MCF 10A (cell line): Measurements from ENCODE around the gene AGBL1. TPM values are rescaled to one million over a fixed set of nuclear protein-coding genes. Genes with fewer than 3 reads are reported as not detected.

Experiments
- BruUV-seq: library from RNA; stranded (reverse); fragments of 400-500 nt; replicated peaks from 2 replicates; lab custom pipeline; 2021; lab: Mats Ljungman, UMichigan
- CTCF ChIA-PET: fragments of 300-600 bp; sonication (Branson Sonifier 250); formaldehyde crosslinking; extraction: SDS; loops from one replicate; lab custom pipeline; 2021; ENCODE audit warnings: antibody characterized with exemption, inconsistent platforms; lab: Yijun Ruan, JAX
- POLR2A ChIA-PET: fragments of 300-600, 350-650 bp; sonication (Branson Sonifier 250); formaldehyde crosslinking; extraction: SDS; loops from one replicate; lab custom pipeline; 2020; ENCODE audit warnings: antibody characterized with exemption, inconsistent platforms; lab: Yijun Ruan, JAX
- DNase-seq: peaks from one replicate; pipeline ENCODE4 v3.0.0-alpha.2; 2018; ENCODE audit not compliant: unreplicated experiment
- H3K27ac Mint-ChIP-seq: one replicate; pipeline ENCODE4 v1.8.0; 2022; ENCODE audit warnings: mild to moderate bottlenecking, low read depth, mixed read lengths; ENCODE audit not compliant: unreplicated experiment
- H3K27me3 Mint-ChIP-seq: one replicate; pipeline ENCODE4 v1.8.0; 2022; ENCODE audit warnings: mixed read lengths; ENCODE audit not compliant: insufficient read depth, unreplicated experiment
- H3K36me3 Mint-ChIP-seq: one replicate; pipeline ENCODE4 v1.8.0; 2022; ENCODE audit warnings: mild to moderate bottlenecking, moderate library complexity, mixed read lengths; ENCODE audit not compliant: insufficient read depth, unreplicated experiment
- H3K4me1 Mint-ChIP-seq: one replicate; pipeline ENCODE4 v1.8.0; 2022; ENCODE audit warnings: mixed read lengths; ENCODE audit not compliant: insufficient read depth, unreplicated experiment
- H3K4me3 Mint-ChIP-seq: one replicate; pipeline ENCODE4 v1.8.0; 2022; ENCODE audit warnings: mild to moderate bottlenecking, moderate library complexity, mixed read lengths; ENCODE audit not compliant: unreplicated experiment
- H3K9me3 Mint-ChIP-seq: one replicate; pipeline ENCODE4 v1.8.0; 2022; ENCODE audit warnings: mixed read lengths; ENCODE audit not compliant: unreplicated experiment
- intact Hi-C: fragments of 100-400 bp; cut with micrococcal nuclease; formaldehyde crosslinking; loops from 2 replicates; pipeline ENCODE4 v1.14.1; 2022
- total RNA-seq: library from RNA; stranded (reverse); gene quantifications from 2 replicates; pipeline ENCODE4 v1.2.3, GENCODE V29; 2022
- TF ChIP-seq, protein P1 (sequence below): fragments of 200-600 bp; IDR thresholded peaks from one replicate; pipeline ENCODE4 v1.8.0; 2022; ENCODE audit warnings: antibody characterized with exemption, mild to moderate bottlenecking; ENCODE audit not compliant: unreplicated experiment

The AGBL1 gene
- total RNA-seq, 1 experiment from 2014 or later = not detected

DNA sequence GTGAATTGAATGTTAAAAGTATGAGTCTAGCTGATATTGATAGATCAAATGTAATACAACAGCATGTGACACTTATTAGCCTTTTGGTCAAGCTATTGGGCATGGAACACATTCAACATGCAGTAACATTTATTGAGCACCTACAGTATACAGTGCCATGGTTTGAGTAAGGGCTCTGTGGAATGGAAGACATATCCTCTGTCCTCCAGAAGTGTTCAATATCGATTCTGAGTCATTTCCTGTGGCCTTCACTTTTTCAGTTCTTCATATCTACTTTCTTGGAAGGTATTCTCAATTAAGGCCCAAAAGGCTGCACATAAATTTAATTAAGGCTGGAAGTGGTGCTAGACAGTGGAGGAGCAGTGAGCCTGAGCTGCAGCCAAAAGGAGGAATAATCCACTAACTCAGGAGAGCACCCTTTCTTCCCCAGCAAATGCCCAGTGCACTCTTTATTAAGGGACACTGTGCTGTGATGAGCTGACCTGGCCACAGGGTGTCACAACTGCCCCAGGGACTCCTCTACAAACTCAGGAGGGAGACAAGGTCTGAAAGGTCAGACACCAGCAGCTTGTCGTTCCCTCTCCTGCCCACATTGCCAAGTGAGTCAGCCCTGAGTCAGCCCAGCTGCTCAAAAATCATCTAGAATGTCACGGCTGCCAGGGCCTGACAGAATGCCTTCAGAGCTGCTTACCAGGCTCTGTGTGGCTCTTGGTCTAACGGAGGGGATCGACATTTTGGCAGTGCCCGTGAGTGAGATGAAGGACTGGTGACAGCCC lies 544.8 kb downstream of the AGBL1 start:
- Mint-ChIP-seq H3K9me3 (no peaks in the 10 kb centered on the region), H3K4me1 (peaks cover 28% of the 10 kb centered on the region), H3K4me3 (peak overlapping the region; percentile 37), H3K36me3 (no peaks in the 10 kb centered on the region), H3K27ac (peak overlapping the region; percentile 32), H3K27me3 (no peaks in the 10 kb centered on the region)
- CTCF ChIA-PET = interaction anchor here (0.5 to 3.5 kb wide), 27 partner anchors 11 to 1831 kb away, joined by 3 to 40 read pairs (median 4); no protein-coding TSS in a partner anchor
- POLR2A ChIA-PET = interaction anchor here (0.6 to 1.3 kb wide), 6 partner anchors 10 to 1622 kb away, joined by 3 to 4 read pairs (median 3); no protein-coding TSS in a partner anchor
- intact Hi-C loops = loop anchor here (1.0 to 10.0 kb wide), 9 partner anchors 119 to 1830 kb away; no protein-coding TSS in a partner anchor
- no TSS peak for BruUV-seq
- TF ChIP-seq, protein P1, sequence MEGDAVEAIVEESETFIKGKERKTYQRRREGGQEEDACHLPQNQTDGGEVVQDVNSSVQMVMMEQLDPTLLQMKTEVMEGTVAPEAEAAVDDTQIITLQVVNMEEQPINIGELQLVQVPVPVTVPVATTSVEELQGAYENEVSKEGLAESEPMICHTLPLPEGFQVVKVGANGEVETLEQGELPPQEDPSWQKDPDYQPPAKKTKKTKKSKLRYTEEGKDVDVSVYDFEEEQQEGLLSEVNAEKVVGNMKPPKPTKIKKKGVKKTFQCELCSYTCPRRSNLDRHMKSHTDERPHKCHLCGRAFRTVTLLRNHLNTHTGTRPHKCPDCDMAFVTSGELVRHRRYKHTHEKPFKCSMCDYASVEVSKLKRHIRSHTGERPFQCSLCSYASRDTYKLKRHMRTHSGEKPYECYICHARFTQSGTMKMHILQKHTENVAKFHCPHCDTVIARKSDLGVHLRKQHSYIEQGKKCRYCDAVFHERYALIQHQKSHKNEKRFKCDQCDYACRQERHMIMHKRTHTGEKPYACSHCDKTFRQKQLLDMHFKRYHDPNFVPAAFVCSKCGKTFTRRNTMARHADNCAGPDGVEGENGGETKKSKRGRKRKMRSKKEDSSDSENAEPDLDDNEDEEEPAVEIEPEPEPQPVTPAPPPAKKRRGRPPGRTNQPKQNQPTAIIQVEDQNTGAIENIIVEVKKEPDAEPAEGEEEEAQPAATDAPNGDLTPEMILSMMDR = peak; percentile 77
- DNase-seq = peak; percentile 97

DNA sequence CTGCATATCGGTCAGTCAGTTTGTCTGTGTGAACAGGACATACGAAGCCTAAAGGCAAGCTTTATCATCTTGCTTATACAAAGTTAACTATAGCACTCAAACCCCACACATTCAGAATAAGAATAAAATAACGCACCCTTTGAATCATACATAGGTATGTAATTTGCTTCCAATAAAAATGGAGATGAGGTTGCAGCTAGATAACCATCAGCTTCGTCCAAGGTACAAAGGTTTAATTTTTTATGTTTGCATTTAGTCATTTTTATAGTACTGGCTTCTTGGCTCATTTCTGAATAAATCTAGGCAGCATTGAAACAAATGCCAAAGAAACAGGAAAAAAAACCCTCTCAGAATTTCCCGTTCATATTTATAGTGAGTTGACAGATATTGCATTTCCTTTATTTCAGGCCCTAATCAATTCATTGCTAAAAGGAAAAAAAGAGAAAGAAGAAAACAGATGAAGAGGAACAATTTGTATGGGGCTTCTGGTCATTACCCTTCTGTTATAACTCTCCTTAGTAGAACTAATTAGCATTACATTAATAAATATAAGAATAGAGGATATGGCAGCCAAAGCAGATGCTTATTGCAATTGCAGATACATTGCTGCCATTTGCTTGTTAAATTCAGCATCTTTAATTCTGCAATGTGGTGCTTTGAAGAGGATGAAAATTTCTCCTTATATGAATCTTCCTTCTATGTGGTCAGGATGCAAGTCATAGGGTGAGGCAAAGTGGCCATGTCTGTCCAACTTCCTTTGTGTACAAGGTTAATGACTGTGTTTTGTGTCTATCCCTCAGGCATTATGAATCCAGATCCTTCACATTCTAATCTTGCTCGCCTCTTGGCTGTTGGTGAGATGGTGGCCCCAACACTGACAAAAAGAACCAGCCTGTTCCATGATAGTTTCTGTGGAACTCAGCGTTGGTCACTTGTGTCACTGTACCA lies 550.0 kb downstream of the AGBL1 start:
- H3K36me3 Mint-ChIP-seq = no peaks in the 10 kb centered on the region
- intact Hi-C loops = loop anchor here (10.0 kb wide), 2 partner anchors 245 to 1825 kb away; no protein-coding TSS in a partner anchor
- ChIA-PET POLR2A (interaction anchor here (1.1 kb wide), 1 partner anchor 16 kb away, joined by 6 read pairs; no protein-coding TSS in a partner anchor), CTCF (interaction anchor here (0.5 to 1.7 kb wide), 5 partner anchors 29 to 398 kb away, joined by 3 to 5 read pairs (median 3); no protein-coding TSS in a partner anchor)
- TF ChIP-seq, protein P1 = no peak
- H3K4me1 Mint-ChIP-seq = peaks cover 15% of the 10 kb centered on the region
- no peaks in the 10 kb centered on the region for H3K27me3 Mint-ChIP-seq
- BruUV-seq = no TSS peak
- no peak for DNase-seq
- no peak overlapping the region for H3K27ac Mint-ChIP-seq
- H3K9me3 Mint-ChIP-seq = no peaks in the 10 kb centered on the region
- no peak overlapping the region for H3K4me3 Mint-ChIP-seq

DNA sequence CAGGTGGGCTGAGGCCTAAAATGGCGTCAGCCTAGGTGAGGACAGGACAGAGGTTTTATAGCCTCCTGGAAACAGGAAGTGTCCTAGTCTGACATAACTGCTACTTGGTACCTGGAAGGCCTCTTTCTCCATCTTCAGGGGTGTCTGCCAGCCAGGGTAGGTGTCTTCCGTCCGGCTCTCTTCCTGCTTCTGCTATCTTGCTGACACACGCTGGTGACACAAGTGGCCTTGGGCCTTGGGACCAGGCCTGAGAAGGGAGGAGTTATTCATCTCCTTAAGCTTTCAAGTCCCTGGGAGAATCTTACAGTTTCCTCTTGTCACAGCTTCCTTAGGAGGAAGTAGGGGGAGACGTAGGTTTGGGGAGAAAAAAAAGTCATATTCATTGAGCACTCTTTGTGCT lies 551.3 kb downstream of the AGBL1 start:
- no peak for DNase-seq
- Mint-ChIP-seq H3K4me1 (peaks cover 14% of the 10 kb centered on the region), H3K9me3 (no peaks in the 10 kb centered on the region), H3K27me3 (no peaks in the 10 kb centered on the region), H3K36me3 (no peaks in the 10 kb centered on the region), H3K27ac (no peak overlapping the region), H3K4me3 (no peak overlapping the region)
- intact Hi-C loops = no loop called here
- TF ChIP-seq, protein P1 = no peak
- BruUV-seq = no TSS peak
- CTCF ChIA-PET = interaction anchor here (0.6 kb wide), 1 partner anchor 83 kb away, joined by 4 read pairs; no protein-coding TSS in a partner anchor
- POLR2A ChIA-PET = no interaction called here
